Liver (tissue), 3 donors: ENCODE results near the gene NAT9.

ENCODE experiments used
- CTCF ChIP-seq: fragments of 150-350 bp; IDR thresholded peaks from 2 replicates; pipeline ENCODE4 v1.5.1; 2017; ENCODE audit warnings: improper control_type of control experiment, low read depth, low read length; ENCODE audit not compliant: missing input control
- EGR1 ChIP-seq, 2 donors: IDR thresholded peaks; 2 replicates each; pipeline ENCODE4 v1.6.1; 2016 to 2018; ENCODE audit warnings: antibody characterized with exemption in 2 of 2, low read depth in 2 of 2
- JUND ChIP-seq, 2 donors: IDR thresholded peaks; 2 replicates each; pipeline ENCODE4 v1.6.1; 2016; ENCODE audit warnings: antibody characterized with exemption in 2 of 2
- NR2F2 ChIP-seq: IDR thresholded peaks from 2 replicates; pipeline ENCODE4 v1.6.1; 2016; ENCODE audit warnings: antibody characterized with exemption
- RXRA ChIP-seq, 2 donors: IDR thresholded peaks; 2 replicates each; pipeline ENCODE4 v1.6.1; 2017 to 2018; ENCODE audit warnings: antibody characterized with exemption in 2 of 2, mild to moderate bottlenecking in 1 of 2
- YY1 ChIP-seq: IDR thresholded peaks from 2 replicates; pipeline ENCODE4 v1.6.1; 2016; ENCODE audit warnings: antibody characterized with exemption, mild to moderate bottlenecking
- donor health status: healthy.
- donor health status: healthy.

GRCh38 chr17:74779501-74779900, 3.4 kb upstream of the NAT9 start:
- TF ChIP-seq CTCF (no peak), RXRA (IDR thresholded peaks at IDR 0.05) (no peak), EGR1 (IDR thresholded peaks at IDR 0.05; ENCODE audit: low read depth in 2 of 2) (no peak), NR2F2 (no peak), YY1 (no peak), JUND (IDR thresholded peaks at IDR 0.05) (no peak)
